Stimulated activated CD8-positive, alpha-beta memory T cell treated with anti-CD3 and anti-CD28 coated beads, Interleukin-12 subunit alpha, Interleukin-12 subunit beta, amount 100 ng/mL, for 1 hour (primary cell): Measurements from ENCODE around the gene IFNGR1.
"Not testable (repeated sequence)": the region's sequence is repeated elsewhere in the genome, so short reads cannot be mapped to it uniquely, and the experiment has no call there.

Experiments used
- DNase-seq: peaks from one replicate; pipeline ENCODE4 v3.0.0-alpha.2; 2020; ENCODE audit warnings: low read depth

IFNGR1 gene

GRCh38 chr6:137236581-137237355 lies 17.6 kb upstream of the IFNGR1 start:
- DNase-seq: no peak

DNA sequence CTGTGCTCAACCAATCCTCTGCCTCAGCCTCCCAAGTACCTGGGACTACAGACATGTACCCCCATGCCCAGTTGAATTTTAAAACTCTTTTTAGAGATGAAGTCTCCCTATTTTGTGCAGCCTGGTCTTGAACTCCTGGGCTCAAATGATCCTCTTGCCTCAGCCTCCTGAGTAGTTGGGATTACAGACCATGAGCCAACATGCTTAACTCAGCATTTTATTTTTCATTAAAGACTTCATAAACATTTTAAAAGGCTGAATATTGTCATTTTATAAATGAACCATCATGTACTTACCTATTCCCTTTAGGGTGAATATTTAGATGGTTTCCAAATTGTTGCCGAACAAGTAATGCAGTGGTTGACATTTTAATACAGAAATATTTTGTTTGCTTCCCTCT lies 16.5 kb upstream of the IFNGR1 start:
- DNase-seq: no peak

GRCh38 chr6:137233911-137234863 lies 15.0 kb upstream of the IFNGR1 start:
- DNase-seq: no peak

- DNase-seq: no peak
These were observed 12.7 kb upstream of the IFNGR1 start for GRCh38 chr6:137231895-137232294.

GRCh38 chr6:137230956-137231555 lies 11.9 kb upstream of the IFNGR1 start:
- no peak for DNase-seq

DNA sequence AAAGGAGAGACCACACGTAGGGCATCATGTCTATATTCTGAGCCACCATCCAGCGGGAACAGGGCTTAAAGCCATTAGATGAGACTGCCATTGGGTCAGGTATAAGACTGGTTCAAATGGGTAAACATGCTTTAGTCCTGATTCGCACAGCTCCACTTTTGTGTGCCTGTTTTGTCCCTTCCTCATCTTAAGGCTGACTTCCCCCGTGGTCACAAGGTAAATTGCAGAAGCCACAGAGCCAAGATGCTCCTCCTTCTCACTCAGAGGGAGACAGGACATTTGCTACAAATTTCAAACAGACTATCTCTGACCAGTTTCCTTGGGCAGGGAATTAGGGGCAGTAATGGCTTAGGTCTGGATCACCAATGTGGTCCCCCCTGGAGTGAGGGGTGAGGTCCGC lies 11.4 kb upstream of the IFNGR1 start:
- DNase-seq: no peak

- no peak for DNase-seq
These were observed 10.0 kb upstream of the IFNGR1 start for GRCh38 chr6:137229075-137229759.

DNA sequence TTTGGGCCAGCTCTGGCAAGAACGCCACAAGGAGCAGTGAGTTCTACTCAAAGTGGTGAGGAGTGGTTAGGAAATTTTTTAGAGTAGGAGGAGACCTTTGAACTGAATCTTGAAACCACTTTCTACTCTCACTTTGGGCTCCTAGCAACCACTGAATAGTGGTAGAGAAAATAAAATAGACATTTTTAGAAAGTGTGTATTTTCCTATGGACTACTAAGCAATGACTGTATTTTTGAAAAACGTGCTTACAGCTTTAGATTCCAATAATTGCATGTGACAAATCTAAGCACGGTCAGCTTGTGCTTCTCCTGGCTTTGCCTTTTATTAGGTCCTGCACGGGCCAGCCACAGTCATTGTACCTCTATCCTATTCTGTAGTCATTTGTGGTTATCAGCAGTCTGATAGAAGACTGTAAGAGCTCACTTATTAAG lies 8.7 kb upstream of the IFNGR1 start:
- no peak for DNase-seq

GRCh38 chr6:137226697-137227096 lies 7.5 kb upstream of the IFNGR1 start:
- DNase-seq: no peak

GRCh38 chr6:137224799-137225198 lies 5.6 kb upstream of the IFNGR1 start:
- no peak for DNase-seq

- no peak for DNase-seq
These were observed 4.4 kb upstream of the IFNGR1 start for GRCh38 chr6:137223370-137224131.

DNA sequence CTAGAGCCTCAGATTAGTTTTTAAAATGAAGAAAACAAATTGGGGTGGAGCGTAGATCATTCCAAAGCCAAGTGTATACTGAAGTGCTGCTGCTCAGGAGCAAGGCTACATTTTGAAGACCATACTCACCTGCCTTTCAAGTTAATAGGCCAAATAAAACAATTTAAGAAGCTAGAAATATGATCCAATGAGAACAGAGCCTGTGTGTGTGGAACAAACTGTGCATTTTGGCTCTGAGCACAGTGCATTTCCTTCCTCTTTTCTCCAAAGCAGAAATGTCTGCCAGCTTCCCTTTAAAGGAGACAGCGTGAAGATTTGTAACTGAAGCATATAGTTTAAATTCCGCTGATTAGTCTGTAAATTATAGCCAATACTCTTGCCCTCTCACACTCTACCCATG lies 3.2 kb upstream of the IFNGR1 start:
- DNase-seq: no peak

DNA sequence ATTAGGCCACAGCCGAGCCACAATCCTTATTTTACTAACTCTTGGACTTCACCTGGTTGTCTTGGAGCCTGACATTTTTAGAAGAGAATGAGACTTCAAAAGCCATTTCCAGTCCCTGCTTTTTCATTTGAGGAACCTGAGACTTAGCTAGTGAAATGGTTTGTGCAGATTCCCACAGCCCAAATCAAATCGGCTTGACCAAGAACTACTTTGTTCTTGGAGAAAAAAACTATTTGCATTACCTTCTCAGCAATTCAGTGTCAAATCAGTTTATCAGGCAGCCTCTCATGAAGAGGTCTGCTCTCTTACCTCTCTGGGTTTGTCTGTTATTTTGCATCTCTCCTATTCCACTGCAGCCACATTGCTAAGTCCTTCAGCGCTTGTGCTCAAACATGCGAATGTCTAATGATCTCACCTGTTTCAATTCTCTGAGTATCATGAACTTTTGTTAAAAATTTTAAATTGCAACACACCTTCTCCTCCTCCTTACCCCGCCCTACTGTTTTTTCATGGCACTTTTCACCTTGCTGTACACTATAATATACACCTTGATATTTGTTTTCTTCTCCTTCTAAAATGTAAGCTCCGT lies 573 bp upstream of the IFNGR1 start:
- no peak for DNase-seq

DNA sequence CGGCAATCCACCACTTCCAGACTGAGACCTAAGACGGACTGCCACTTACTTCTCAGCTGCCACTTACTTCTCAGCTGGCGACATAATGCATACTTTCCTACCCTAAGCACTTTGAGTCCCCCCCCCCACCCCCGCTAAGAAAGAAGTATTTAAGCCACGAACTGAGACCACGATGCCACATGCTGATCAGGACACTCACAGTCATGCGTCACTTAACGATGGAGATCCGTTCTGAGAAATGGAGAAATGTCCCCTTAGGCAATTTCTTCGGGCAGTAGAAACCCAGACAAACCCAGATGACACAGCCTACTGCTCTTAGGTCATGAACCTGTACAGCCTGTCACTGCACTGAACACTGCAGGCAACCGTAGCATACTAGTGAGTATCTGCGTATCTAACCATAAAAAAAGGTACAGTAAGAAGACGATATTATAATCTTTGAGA lies 690 bp downstream of the IFNGR1 start:
- DNase-seq: no peak

DNA sequence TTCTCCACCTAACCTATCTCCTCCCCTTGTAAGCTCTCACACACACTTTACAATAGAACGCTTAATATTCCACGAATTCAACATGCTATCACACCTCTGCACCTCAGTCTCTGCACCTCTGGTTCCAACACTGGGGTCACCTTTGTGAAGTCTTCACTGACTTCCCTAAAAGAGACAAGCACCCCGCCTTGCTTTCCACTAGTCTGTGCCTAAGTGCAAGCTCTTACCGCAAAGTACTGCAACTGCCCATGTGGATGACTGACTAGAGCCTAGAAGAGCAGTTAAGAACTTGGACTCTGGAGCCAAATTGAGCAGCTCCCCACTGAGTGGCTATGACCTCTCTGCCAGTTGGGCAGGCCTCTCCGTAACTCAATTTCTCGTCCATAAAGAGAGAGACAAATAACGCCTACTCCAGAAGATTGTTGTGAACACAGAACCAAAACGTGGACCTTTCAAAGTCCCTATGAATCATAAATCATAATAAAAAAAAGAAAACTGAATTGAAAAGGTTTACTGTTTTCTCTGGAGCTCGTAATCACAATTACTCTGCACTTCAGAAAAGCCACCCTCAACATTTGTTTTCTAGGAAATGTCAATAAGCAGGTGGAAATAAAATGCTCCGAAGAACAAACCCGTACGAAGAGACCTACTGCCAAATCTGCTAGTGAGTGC lies 1.2 kb downstream of the IFNGR1 start:
- DNase-seq: no peak

DNA sequence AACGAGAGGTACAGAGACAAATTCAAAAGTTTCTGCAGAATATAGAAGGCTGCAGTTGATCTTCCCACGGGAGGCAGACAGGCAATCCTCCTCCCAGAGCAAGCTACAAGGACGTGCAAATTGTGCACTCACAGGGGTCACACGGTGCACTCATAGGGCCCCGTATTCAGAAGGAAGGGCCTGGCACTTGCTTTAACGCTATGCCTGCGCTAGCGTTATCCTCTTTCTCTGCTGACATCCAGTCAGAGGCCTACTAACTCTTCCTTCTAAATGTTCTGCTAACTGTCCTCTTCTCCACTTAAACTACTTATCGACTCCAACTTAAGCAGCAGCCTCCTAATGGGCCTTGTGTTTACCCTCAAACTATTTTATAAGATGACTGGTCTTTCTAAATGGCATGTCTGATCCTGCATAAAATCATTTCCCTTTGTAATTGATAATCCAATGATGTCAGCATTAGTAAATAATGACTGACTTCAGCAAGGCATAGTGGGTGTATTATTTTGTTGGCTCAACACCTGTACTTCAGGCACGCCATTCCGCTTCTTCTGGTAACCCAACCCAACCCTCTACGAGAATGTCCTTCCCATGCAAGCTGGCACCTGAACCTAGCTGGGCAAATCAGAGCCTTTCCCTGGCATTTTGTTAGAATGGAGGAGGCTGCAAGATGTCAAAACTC lies 2.2 kb downstream of the IFNGR1 start:
- no peak for DNase-seq

- DNase-seq: no peak
These were observed 3.1 kb downstream of the IFNGR1 start for GRCh38 chr6:137216106-137216505.

- DNase-seq: not testable (repeated sequence)
These were observed 3.6 kb downstream of the IFNGR1 start for GRCh38 chr6:137215630-137216029.

DNA sequence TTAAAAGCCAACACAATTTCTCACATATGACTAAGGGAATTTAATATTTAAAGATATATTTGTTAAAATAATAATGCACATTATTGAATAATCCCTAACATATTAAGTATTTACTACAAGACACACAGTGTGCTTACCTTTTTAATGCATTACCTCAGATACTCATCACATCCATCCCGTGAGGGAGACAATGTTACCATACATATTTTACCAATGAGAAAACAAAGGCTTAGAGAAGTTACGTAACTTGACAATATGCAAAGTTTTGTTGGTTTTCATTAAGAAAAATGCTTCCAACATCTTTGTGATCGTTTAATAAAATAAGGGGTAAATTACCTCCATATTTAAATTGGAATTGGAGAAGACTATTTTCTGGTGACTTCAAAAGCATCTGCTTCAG lies 4.3 kb downstream of the IFNGR1 start:
- DNase-seq: no peak

GRCh38 chr6:137213813-137214212 lies 5.4 kb downstream of the IFNGR1 start:
- DNase-seq: no peak
